ENCODE measurements around the gene GNG7. TPM values are rescaled to one million over a fixed set of nuclear protein-coding genes. Genes with fewer than 3 reads are reported as not detected.

Gene GNG7
- total RNA-seq, 1 donor from 2014 or later = 0.06 TPM

- no peak overlapping the region for H3K4me3 ChIP-seq (ENCODE audit: low read depth, low read length)
- DNase-seq (ENCODE audit: low read depth) = no peak
- no peak for TF ChIP-seq CTCF (conservative IDR thresholded peaks at IDR 0.05; ENCODE audit: low read depth, low read length)
Measured at GRCh38 chr19:2488942-2489731, 213.4 kb downstream of the GNG7 start.

- H3K4me3 ChIP-seq (ENCODE audit: low read depth, low read length) = no peak overlapping the region
- TF ChIP-seq CTCF (conservative IDR thresholded peaks at IDR 0.05; ENCODE audit: low read depth, low read length) = no peak
- DNase-seq (ENCODE audit: low read depth) = no peak
Measured at GRCh38 chr19:2488405-2488941, 214.0 kb downstream of the GNG7 start.

GRCh38 chr19:2487842-2488241 lies 214.7 kb downstream of the GNG7 start:
- TF ChIP-seq CTCF (conservative IDR thresholded peaks at IDR 0.05; ENCODE audit: low read depth, low read length) = no peak
- H3K4me3 ChIP-seq (ENCODE audit: low read depth, low read length) = no peak overlapping the region
- no peak for DNase-seq (ENCODE audit: low read depth)

GRCh38 chr19:2487090-2487489 lies 215.4 kb downstream of the GNG7 start:
- H3K4me3 ChIP-seq (ENCODE audit: low read depth, low read length) = no peak overlapping the region
- no peak for DNase-seq (ENCODE audit: low read depth)
- TF ChIP-seq CTCF (conservative IDR thresholded peaks at IDR 0.05; ENCODE audit: low read depth, low read length) = no peak

GRCh38 chr19:2485428-2485827 lies 217.1 kb downstream of the GNG7 start:
- TF ChIP-seq CTCF (conservative IDR thresholded peaks at IDR 0.05; ENCODE audit: low read depth, low read length) = no peak
- no peak overlapping the region for H3K4me3 ChIP-seq (ENCODE audit: low read depth, low read length)

GRCh38 chr19:2484178-2484937 lies 218.1 kb downstream of the GNG7 start:
- no peak for DNase-seq (ENCODE audit: low read depth)
- no peak for TF ChIP-seq CTCF (conservative IDR thresholded peaks at IDR 0.05; ENCODE audit: low read depth, low read length)
- no peak overlapping the region for H3K4me3 ChIP-seq (ENCODE audit: low read depth, low read length)

More at GRCh38 chr19:2485428-2485827, 217.1 kb downstream of the GNG7 start:
- DNase-seq (ENCODE audit: low read depth) = no peak

Measured in epithelial cell of proximal tubule (primary cell).